GM12878 (cell line): ENCODE data around the gene BORCS8.

Source experiments
- HDAC2 ChIP-seq: fragments of 200-600 bp; sonication (generic); IDR thresholded peaks from 2 replicates; pipeline ENCODE4 v1.6.1; 2017
- JUND ChIP-seq: IDR thresholded peaks from 2 replicates; pipeline ENCODE4 v1.6.1; 2012; ENCODE audit warnings: low read depth, mild to moderate bottlenecking, low read length, improper control_type of control experiment, moderate library complexity
- NFIC ChIP-seq: IDR thresholded peaks from 2 replicates; pipeline ENCODE4 v1.6.1; 2012; ENCODE audit warnings: low read depth, mild to moderate bottlenecking, inconsistent platforms, low read length, moderate library complexity
- PAX8 ChIP-seq: fragments of 450-650 bp; IDR thresholded peaks from 2 replicates; pipeline ENCODE4 v1.6.1; 2017; ENCODE audit warnings: mild to moderate bottlenecking, moderate library complexity
- POLR2A ChIP-seq: IDR thresholded peaks from 2 replicates; pipeline ENCODE4 v1.6.1; 2011; ENCODE audit warnings: low read depth, mild to moderate bottlenecking, low read length
- POLR2AphosphoS5 ChIP-seq: IDR thresholded peaks from 2 replicates; pipeline ENCODE4 v1.6.1; 2011; ENCODE audit warnings: mild to moderate bottlenecking, low read length, inconsistent platforms
- SIN3A ChIP-seq: IDR thresholded peaks from 2 replicates; pipeline ENCODE4 v1.6.1; 2012; ENCODE audit warnings: low read depth, low read length, improper control_type of control experiment
- SP1 ChIP-seq: IDR thresholded peaks from one replicate; pipeline ENCODE4 v1.6.1; 2011; ENCODE audit warnings: low read depth, low read length
- TCF12 ChIP-seq: IDR thresholded peaks from 2 replicates; pipeline ENCODE4 v1.6.1; 2011; ENCODE audit warnings: low read depth, mild to moderate bottlenecking, low read length
- YY1 ChIP-seq: IDR thresholded peaks from 2 replicates; pipeline ENCODE4 v1.6.1; 2011; ENCODE audit warnings: low read depth, mild to moderate bottlenecking, low read length
- TF ChIP-seq, protein P1 (sequence below), 3 experiments: IDR thresholded peaks in 2 of 3; conservative IDR thresholded peaks in 1 of 3; 2 replicates each; pipeline ENCODE4 v1.5.1; 2011; ENCODE audit warnings: low read depth in 3 of 3, low read length in 3 of 3, mild to moderate bottlenecking in 3 of 3, control low read depth in 2 of 3, moderate library complexity in 2 of 3, inconsistent platforms in 1 of 3, mixed read lengths in 1 of 3; ENCODE audit not compliant: control insufficient read depth in 2 of 3, insufficient read depth in 1 of 3; ENCODE audit errors: extremely low read depth in 1 of 3
- TF ChIP-seq, protein P2 (sequence below): fragments of 450-650 bp; formaldehyde crosslinking; IDR thresholded peaks from 2 replicates; pipeline ENCODE4 v1.5.0; 2022; ENCODE audit warnings: mild to moderate bottlenecking, missing genetic modification characterization
- TF ChIP-seq, protein P3 (sequence below): IDR thresholded peaks from 2 replicates; pipeline ENCODE4 v1.6.1; 2011; ENCODE audit warnings: low read depth, low read length, improper control_type of control experiment, borderline replicate concordance
- TF ChIP-seq, protein P4 (sequence below): IDR thresholded peaks from 2 replicates; pipeline ENCODE4 v1.6.1; 2012; ENCODE audit warnings: low read depth, low read length, improper control_type of control experiment

DNA sequence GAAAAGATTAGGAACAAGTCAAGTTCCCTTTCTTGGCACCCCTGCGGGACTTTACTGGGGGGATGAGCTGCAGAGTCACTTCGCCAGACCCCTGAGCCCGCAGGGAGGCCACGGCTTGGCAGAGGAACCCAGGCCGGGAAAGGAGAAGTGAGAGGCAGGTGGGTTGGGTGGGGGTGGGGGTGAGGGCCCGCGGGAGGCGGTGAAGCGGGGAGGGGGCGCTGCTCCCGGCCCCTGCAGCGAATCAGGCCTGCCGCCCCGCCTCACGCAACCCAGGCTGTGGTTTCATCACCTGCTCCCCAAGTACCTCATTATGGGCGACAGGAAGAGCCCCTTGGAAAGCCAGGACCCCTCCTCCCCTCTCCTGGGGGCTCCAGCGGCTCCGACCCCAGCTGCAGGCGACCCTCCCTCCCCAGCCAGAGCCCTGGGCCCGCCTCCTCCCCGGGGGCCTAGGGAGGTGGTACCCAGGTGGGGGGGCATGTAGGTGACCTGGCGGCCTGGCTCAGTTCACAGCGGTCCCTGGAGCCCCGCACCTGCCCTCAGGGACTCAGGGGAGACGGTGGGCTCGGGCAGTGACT, 31.4 kb downstream of the BORCS8 start:
- TF ChIP-seq JUND (no peak), PAX8 (no peak), POLR2AphosphoS5 (no peak), TCF12 (peak; percentile 93), YY1 (no peak; the same call in 1 of the 2 replicates), NFIC (peak; percentile 58; the same call in 1 of the 2 replicates), SP1 (peak; percentile 55), SIN3A (no peak), POLR2A (no peak), HDAC2 (no peak)
- TF ChIP-seq, protein P1, sequence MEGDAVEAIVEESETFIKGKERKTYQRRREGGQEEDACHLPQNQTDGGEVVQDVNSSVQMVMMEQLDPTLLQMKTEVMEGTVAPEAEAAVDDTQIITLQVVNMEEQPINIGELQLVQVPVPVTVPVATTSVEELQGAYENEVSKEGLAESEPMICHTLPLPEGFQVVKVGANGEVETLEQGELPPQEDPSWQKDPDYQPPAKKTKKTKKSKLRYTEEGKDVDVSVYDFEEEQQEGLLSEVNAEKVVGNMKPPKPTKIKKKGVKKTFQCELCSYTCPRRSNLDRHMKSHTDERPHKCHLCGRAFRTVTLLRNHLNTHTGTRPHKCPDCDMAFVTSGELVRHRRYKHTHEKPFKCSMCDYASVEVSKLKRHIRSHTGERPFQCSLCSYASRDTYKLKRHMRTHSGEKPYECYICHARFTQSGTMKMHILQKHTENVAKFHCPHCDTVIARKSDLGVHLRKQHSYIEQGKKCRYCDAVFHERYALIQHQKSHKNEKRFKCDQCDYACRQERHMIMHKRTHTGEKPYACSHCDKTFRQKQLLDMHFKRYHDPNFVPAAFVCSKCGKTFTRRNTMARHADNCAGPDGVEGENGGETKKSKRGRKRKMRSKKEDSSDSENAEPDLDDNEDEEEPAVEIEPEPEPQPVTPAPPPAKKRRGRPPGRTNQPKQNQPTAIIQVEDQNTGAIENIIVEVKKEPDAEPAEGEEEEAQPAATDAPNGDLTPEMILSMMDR (IDR thresholded peaks at IDR 0.05 in 2 of 3, conservative IDR thresholded peaks at IDR 0.05 in 1 of 3; ENCODE audit: control insufficient read depth in 2 of 3, extremely low read depth in 1 of 3, insufficient read depth in 1 of 3, low read depth in 3 of 3, low read length in 3 of 3) = no peak
- TF ChIP-seq, protein P2, sequence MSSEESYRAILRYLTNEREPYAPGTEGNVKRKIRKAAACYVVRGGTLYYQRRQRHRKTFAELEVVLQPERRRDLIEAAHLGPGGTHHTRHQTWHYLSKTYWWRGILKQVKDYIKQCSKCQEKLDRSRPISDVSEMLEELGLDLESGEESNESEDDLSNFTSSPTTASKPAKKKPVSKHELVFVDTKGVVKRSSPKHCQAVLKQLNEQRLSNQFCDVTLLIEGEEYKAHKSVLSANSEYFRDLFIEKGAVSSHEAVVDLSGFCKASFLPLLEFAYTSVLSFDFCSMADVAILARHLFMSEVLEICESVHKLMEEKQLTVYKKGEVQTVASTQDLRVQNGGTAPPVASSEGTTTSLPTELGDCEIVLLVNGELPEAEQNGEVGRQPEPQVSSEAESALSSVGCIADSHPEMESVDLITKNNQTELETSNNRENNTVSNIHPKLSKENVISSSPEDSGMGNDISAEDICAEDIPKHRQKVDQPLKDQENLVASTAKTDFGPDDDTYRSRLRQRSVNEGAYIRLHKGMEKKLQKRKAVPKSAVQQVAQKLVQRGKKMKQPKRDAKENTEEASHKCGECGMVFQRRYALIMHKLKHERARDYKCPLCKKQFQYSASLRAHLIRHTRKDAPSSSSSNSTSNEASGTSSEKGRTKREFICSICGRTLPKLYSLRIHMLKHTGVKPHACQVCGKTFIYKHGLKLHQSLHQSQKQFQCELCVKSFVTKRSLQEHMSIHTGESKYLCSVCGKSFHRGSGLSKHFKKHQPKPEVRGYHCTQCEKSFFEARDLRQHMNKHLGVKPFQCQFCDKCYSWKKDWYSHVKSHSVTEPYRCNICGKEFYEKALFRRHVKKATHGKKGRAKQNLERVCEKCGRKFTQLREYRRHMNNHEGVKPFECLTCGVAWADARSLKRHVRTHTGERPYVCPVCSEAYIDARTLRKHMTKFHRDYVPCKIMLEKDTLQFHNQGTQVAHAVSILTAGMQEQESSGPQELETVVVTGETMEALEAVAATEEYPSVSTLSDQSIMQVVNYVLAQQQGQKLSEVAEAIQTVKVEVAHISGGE (CRISPR knock-in tag) = no peak
- TF ChIP-seq, protein P3, sequence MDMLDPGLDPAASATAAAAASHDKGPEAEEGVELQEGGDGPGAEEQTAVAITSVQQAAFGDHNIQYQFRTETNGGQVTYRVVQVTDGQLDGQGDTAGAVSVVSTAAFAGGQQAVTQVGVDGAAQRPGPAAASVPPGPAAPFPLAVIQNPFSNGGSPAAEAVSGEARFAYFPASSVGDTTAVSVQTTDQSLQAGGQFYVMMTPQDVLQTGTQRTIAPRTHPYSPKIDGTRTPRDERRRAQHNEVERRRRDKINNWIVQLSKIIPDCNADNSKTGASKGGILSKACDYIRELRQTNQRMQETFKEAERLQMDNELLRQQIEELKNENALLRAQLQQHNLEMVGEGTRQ = no peak
- TF ChIP-seq, protein P4, sequence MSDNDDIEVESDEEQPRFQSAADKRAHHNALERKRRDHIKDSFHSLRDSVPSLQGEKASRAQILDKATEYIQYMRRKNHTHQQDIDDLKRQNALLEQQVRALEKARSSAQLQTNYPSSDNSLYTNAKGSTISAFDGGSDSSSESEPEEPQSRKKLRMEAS = no peak; the same call in 1 of the 2 replicates
